ENCODE data around the gene CLCN1.

Gene CLCN1

DNA sequence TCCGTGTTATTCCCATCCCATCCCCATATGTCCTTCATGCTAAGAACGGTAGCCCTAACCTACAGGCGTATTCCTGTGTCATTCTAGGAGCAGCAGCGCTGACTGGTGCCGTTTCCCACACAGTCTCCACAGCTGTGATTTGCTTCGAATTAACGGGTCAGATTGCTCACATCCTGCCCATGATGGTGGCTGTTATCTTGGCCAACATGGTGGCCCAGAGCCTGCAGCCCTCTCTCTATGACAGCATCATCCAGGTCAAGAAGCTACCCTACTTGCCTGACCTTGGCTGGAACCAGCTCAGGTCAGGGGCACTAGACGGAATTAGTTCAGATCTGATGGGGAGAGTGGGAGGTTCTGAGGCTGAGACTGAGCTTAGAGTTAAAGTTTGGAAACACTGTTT lies 25.9 kb downstream of the CLCN1 start:
- TF ChIP-seq, protein P1, sequence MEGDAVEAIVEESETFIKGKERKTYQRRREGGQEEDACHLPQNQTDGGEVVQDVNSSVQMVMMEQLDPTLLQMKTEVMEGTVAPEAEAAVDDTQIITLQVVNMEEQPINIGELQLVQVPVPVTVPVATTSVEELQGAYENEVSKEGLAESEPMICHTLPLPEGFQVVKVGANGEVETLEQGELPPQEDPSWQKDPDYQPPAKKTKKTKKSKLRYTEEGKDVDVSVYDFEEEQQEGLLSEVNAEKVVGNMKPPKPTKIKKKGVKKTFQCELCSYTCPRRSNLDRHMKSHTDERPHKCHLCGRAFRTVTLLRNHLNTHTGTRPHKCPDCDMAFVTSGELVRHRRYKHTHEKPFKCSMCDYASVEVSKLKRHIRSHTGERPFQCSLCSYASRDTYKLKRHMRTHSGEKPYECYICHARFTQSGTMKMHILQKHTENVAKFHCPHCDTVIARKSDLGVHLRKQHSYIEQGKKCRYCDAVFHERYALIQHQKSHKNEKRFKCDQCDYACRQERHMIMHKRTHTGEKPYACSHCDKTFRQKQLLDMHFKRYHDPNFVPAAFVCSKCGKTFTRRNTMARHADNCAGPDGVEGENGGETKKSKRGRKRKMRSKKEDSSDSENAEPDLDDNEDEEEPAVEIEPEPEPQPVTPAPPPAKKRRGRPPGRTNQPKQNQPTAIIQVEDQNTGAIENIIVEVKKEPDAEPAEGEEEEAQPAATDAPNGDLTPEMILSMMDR (IDR thresholded peaks at IDR 0.05; ENCODE audit: insufficient read depth, low read depth, low read length, missing control alignments), result no peak
- DNase-seq (ENCODE audit: low read depth), result no peak
- H3K4me3 ChIP-seq (ENCODE audit: low read depth, low read length), result no peak overlapping the region

- DNase-seq (ENCODE audit: low read depth), result no peak
- no peak overlapping the region for H3K4me3 ChIP-seq (ENCODE audit: low read depth, low read length)
- TF ChIP-seq, protein P1 (IDR thresholded peaks at IDR 0.05; ENCODE audit: insufficient read depth, low read depth, low read length, missing control alignments), result no peak
These were observed 27.7 kb downstream of the CLCN1 start for GRCh38 chr7:143343596-143343995.

DNA sequence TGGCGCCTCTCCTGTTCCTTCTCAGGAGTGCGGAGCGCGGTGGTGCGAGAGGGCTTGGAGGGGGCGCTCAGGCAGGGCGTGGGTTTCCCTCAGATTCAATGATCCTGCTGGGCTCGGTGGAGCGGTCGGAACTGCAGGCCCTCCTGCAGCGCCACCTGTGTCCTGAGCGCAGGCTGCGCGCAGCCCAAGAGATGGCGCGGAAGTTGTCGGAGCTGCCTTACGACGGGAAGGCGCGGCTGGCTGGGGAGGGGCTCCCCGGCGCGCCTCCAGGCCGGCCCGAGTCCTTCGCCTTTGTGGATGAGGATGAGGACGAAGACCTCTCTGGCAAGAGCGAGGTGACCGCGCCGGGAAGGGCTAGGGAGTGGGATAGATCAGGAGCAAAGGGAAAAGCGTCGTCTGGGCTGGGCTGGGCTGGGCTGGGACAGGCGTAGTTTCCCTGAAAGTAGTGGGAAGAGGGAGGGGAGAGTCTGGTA lies 29.6 kb downstream of the CLCN1 start:
- DNase-seq (ENCODE audit: low read depth), result peak; percentile 41
- TF ChIP-seq, protein P1 (IDR thresholded peaks at IDR 0.05; ENCODE audit: insufficient read depth, low read depth, low read length, missing control alignments), result peak; percentile 41
- H3K4me3 ChIP-seq (ENCODE audit: low read depth, low read length), result no peak overlapping the region

GRCh38 chr7:143346018-143346417 lies 30.1 kb downstream of the CLCN1 start:
- no peak overlapping the region for H3K4me3 ChIP-seq (ENCODE audit: low read depth, low read length)
- no peak for DNase-seq (ENCODE audit: low read depth)
- TF ChIP-seq, protein P1 (IDR thresholded peaks at IDR 0.05; ENCODE audit: insufficient read depth, low read depth, low read length, missing control alignments), result no peak

GRCh38 chr7:143347950-143348349 lies 32.0 kb downstream of the CLCN1 start:
- TF ChIP-seq, protein P1 (IDR thresholded peaks at IDR 0.05; ENCODE audit: insufficient read depth, low read depth, low read length, missing control alignments), result no peak
- no peak overlapping the region for H3K4me3 ChIP-seq (ENCODE audit: low read depth, low read length)
- DNase-seq (ENCODE audit: low read depth), result no peak

GRCh38 chr7:143351060-143351459 lies 35.1 kb downstream of the CLCN1 start:
- TF ChIP-seq, protein P1 (IDR thresholded peaks at IDR 0.05; ENCODE audit: insufficient read depth, low read depth, low read length, missing control alignments), result no peak
- H3K4me3 ChIP-seq (ENCODE audit: low read depth, low read length), result no peak overlapping the region
- no peak for DNase-seq (ENCODE audit: low read depth)

GRCh38 chr7:143351574-143351973 lies 35.7 kb downstream of the CLCN1 start:
- H3K4me3 ChIP-seq (ENCODE audit: low read depth, low read length), result no peak overlapping the region
- TF ChIP-seq, protein P1 (IDR thresholded peaks at IDR 0.05; ENCODE audit: insufficient read depth, low read depth, low read length, missing control alignments), result no peak
- DNase-seq (ENCODE audit: low read depth), result no peak
